SU-DHL-6 (cell line): Measurements from ENCODE around the gene GMDS.

Experiments used
- H2AFZ ChIP-seq: fragments of 200-600 bp; sonication (generic); 2 replicates; pipeline ENCODE4 v1.6.1; 2014; ENCODE audit warnings: low read depth, mild to moderate bottlenecking, moderate library complexity, mixed read lengths, antibody characterized with exemption, low read length; ENCODE audit not compliant: severe bottlenecking
- H3F3A ChIP-seq: fragments of 200-600 bp; shearing (Covaris generic); 2 replicates; pipeline ENCODE4 v1.6.0; 2016; ENCODE audit warnings: antibody characterized with exemption, mild to moderate bottlenecking; ENCODE audit not compliant: insufficient read depth
- H3K27ac ChIP-seq: fragments of 200-600 bp; sonication (generic); 2 replicates; pipeline ENCODE4 v1.5.1; 2016; ENCODE audit warnings: low read depth, mild to moderate bottlenecking, low read length, moderate library complexity, mixed read lengths
- H3K27me3 ChIP-seq: fragments of 200-600 bp; sonication (generic), shearing (Covaris generic); 2 replicates; pipeline ENCODE4 v1.6.0; 2014; ENCODE audit warnings: mild to moderate bottlenecking, low read length
- H3K36me3 ChIP-seq: fragments of 200-600 bp; sonication (generic); 2 replicates; pipeline ENCODE4 v1.6.1; 2014; ENCODE audit warnings: mild to moderate bottlenecking, low read length, mixed read lengths
- H3K4me2 ChIP-seq: fragments of 300-600, 200-600 bp; shearing (Covaris generic), sonication (generic); 2 replicates; pipeline ENCODE4 v1.6.0; 2014; ENCODE audit warnings: low read length, low read depth, mild to moderate bottlenecking; ENCODE audit not compliant: poor library complexity, severe bottlenecking
- H3K4me3 ChIP-seq: fragments of 200-600 bp; sonication (generic); 2 replicates; pipeline ENCODE4 v1.5.1; 2014; ENCODE audit warnings: antibody characterized with exemption, low read length, mild to moderate bottlenecking, mixed read lengths; ENCODE audit not compliant: insufficient read depth, poor library complexity, severe bottlenecking
- H3K79me2 ChIP-seq: fragments of 200-600 bp; sonication (generic); 2 replicates; pipeline ENCODE4 v1.6.1; 2014; ENCODE audit warnings: mild to moderate bottlenecking, low read length, moderate library complexity; ENCODE audit not compliant: insufficient read depth
- H3K9ac ChIP-seq: fragments of 200-600 bp; sonication (generic); 2 replicates; pipeline ENCODE4 v1.7.0; 2014; ENCODE audit warnings: mild to moderate bottlenecking, low read length
- H3K9me2 ChIP-seq: fragments of 200-600 bp; sonication (generic); replicated peaks from 2 replicates; pipeline ENCODE4 v1.6.1; 2014; ENCODE audit warnings: low read length; ENCODE audit not compliant: insufficient read depth
- H3K9me3 ChIP-seq: fragments of 200-600 bp; sonication (generic); 2 replicates; pipeline ENCODE4 v1.6.1; 2014; ENCODE audit warnings: low read length, mixed read lengths; ENCODE audit not compliant: insufficient read depth
- H4K20me1 ChIP-seq: fragments of 200-600 bp; sonication (generic); 2 replicates; pipeline ENCODE4 v1.6.1; 2014; ENCODE audit warnings: low read depth, mild to moderate bottlenecking, antibody characterized with exemption, low read length, moderate library complexity, mixed read lengths
- CTCF ChIP-seq: fragments of 200-600 bp; sonication (generic); IDR thresholded peaks from one replicate; pipeline ENCODE4 v1.5.1; 2017; ENCODE audit warnings: antibody characterized with exemption, mild to moderate bottlenecking, low read length, moderate library complexity; ENCODE audit not compliant: insufficient read depth, poor library complexity, severe bottlenecking
- EZH2phosphoT487 ChIP-seq: fragments of 200-600 bp; sonication (generic), shearing (Covaris generic); conservative IDR thresholded peaks from 2 replicates; pipeline ENCODE4 v1.6.1; 2018; ENCODE audit warnings: mild to moderate bottlenecking, antibody characterized with exemption, low read length, moderate library complexity, mixed read lengths

Gene GMDS

DNA sequence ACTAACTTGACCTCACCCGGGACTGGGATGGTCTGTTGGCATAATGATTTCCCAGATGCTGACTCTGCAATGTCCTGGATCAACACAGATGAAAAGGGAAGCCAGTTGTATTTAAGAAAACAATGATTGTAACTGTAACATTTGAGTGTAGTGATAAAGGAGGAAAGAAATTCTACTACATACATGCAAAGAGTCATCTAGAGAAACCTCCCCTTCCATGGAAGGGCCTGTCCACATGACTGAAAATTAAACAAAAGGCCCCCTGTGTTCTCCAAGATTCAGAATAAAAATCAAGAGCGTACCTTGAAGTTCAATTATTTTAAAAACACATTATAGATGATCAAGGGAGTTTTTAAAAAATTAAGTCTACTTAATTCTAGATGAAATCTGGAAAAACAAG is 484.5 kb downstream of the GMDS start:
- Histone ChIP-seq H3K9me3 (no peaks in the 10 kb centered on the region), H3K4me2 (no peak overlapping the region), H3K9me2 (no peaks in the 10 kb centered on the region), H2AFZ (no peak overlapping the region), H3K36me3 (no peaks in the 10 kb centered on the region), H3K27me3 (no peaks in the 10 kb centered on the region), H3K9ac (no peak overlapping the region), H4K20me1 (no peaks in the 10 kb centered on the region), H3K79me2 (no peaks in the 10 kb centered on the region), H3K27ac (no peak overlapping the region), H3K4me3 (no peak overlapping the region), H3F3A (no peaks in the 10 kb centered on the region)
- TF ChIP-seq EZH2phosphoT487 (no peak), CTCF (no peak)

DNA sequence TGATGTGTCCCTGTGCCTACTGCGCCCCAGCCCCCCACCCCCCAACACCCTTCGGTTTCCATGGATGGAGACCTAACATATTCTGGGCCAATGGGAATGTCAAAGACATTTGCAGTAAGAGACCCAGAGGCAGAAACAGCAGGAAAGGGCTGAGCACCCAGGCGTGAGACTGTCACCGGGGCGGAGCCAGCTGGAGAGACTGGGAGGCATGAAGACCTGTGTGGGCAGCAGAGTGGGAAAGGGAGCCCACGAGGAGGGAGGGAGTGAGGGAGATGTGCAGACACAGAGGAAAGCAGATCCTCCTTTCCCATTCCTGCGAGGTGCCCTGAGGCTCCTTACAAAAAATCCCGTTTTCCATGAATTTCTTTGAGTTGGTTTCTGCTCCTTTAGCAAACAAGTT is 485.5 kb downstream of the GMDS start:
- no peak overlapping the region for H3K27ac ChIP-seq
- H2AFZ ChIP-seq = no peak overlapping the region
- no peak overlapping the region for H3K4me2 ChIP-seq
- H3K9me2 ChIP-seq = no peaks in the 10 kb centered on the region
- no peak overlapping the region for H3K4me3 ChIP-seq
- no peaks in the 10 kb centered on the region for H3F3A ChIP-seq
- H3K27me3 ChIP-seq = no peaks in the 10 kb centered on the region
- H3K9me3 ChIP-seq = no peaks in the 10 kb centered on the region
- H3K79me2 ChIP-seq = no peaks in the 10 kb centered on the region
- H3K36me3 ChIP-seq = no peaks in the 10 kb centered on the region
- H4K20me1 ChIP-seq = no peaks in the 10 kb centered on the region
- TF ChIP-seq EZH2phosphoT487 = no peak
- no peak for TF ChIP-seq CTCF
- H3K9ac ChIP-seq = no peak overlapping the region

GRCh38 chr6:1758076-1758679 is 487.2 kb downstream of the GMDS start:
- H3K9me3 ChIP-seq = no peaks in the 10 kb centered on the region
- no peak overlapping the region for H3K4me2 ChIP-seq
- H3K27ac ChIP-seq = no peak overlapping the region
- H3K27me3 ChIP-seq = no peaks in the 10 kb centered on the region
- no peak overlapping the region for H3K4me3 ChIP-seq
- TF ChIP-seq CTCF (no peak), EZH2phosphoT487 (no peak)
- no peaks in the 10 kb centered on the region for H3K36me3 ChIP-seq
- H3K9ac ChIP-seq = no peak overlapping the region
- no peaks in the 10 kb centered on the region for H4K20me1 ChIP-seq
- no peaks in the 10 kb centered on the region for H3F3A ChIP-seq
- H2AFZ ChIP-seq = no peak overlapping the region
- H3K79me2 ChIP-seq = no peaks in the 10 kb centered on the region
- H3K9me2 ChIP-seq = no peaks in the 10 kb centered on the region

- H3K4me3 ChIP-seq = no peak overlapping the region
- no peaks in the 10 kb centered on the region for H3K79me2 ChIP-seq
- H4K20me1 ChIP-seq = no peaks in the 10 kb centered on the region
- no peak overlapping the region for H3K4me2 ChIP-seq
- no peaks in the 10 kb centered on the region for H3F3A ChIP-seq
- H3K9me2 ChIP-seq = no peaks in the 10 kb centered on the region
- H2AFZ ChIP-seq = no peak overlapping the region
- TF ChIP-seq EZH2phosphoT487 = no peak
- no peak for TF ChIP-seq CTCF
- no peak overlapping the region for H3K27ac ChIP-seq
- H3K36me3 ChIP-seq = no peaks in the 10 kb centered on the region
- no peak overlapping the region for H3K9ac ChIP-seq
- no peaks in the 10 kb centered on the region for H3K27me3 ChIP-seq
- H3K9me3 ChIP-seq = no peaks in the 10 kb centered on the region
These were observed 488.3 kb downstream of the GMDS start for GRCh38 chr6:1757131-1757530.
